Smooth muscle cell (in vitro differentiated cells): ENCODE results near the gene TRABD2B. TPM values are rescaled to one million over a fixed set of nuclear protein-coding genes. Genes with fewer than 3 reads are reported as not detected.

Experiments used
- DNase-seq: peaks from one replicate; lab custom pipeline; 2025; ENCODE audit not compliant: unreplicated experiment; lab: John Stamatoyannopoulos, UW
- H2AFZ ChIP-seq: fragments of 200-600 bp; sonication (generic); 2 replicates; pipeline ENCODE4 v1.6.0; 2016; ENCODE audit warnings: antibody characterized with exemption, low read depth, mild to moderate bottlenecking
- H3F3A ChIP-seq: fragments of 200-600 bp; sonication (generic); 2 replicates; pipeline ENCODE4 v1.6.0; 2017; ENCODE audit warnings: antibody characterized with exemption, low read depth
- H3K27ac ChIP-seq: fragments of 200-600 bp; sonication (generic); 2 replicates; pipeline ENCODE4 v1.5.1; 2016; ENCODE audit warnings: low read depth, mild to moderate bottlenecking
- H3K27me3 ChIP-seq: fragments of 200-600 bp; sonication (generic); 2 replicates; pipeline ENCODE4 v1.6.1; 2016; ENCODE audit warnings: low read depth, mild to moderate bottlenecking
- H3K36me3 ChIP-seq: fragments of 200-600 bp; sonication (generic); 2 replicates; pipeline ENCODE4 v1.5.1; 2016; ENCODE audit warnings: low read depth
- H3K4me1 ChIP-seq: fragments of 200-600 bp; sonication (generic); 2 replicates; pipeline ENCODE4 v1.5.1; 2016; ENCODE audit warnings: low read depth
- H3K4me2 ChIP-seq: fragments of 200-600 bp; sonication (generic); 2 replicates; pipeline ENCODE4 v1.6.0; 2016; ENCODE audit warnings: mild to moderate bottlenecking
- H3K4me3 ChIP-seq: fragments of 200-600 bp; sonication (generic); 2 replicates; pipeline ENCODE4 v1.5.1; 2016; ENCODE audit warnings: mild to moderate bottlenecking
- H3K79me2 ChIP-seq: fragments of 200-600 bp; sonication (generic); 2 replicates; pipeline ENCODE4 v1.6.0; 2016; ENCODE audit warnings: low read depth, mild to moderate bottlenecking
- H3K9ac ChIP-seq: fragments of 200-600 bp; sonication (generic); 2 replicates; pipeline ENCODE4 v1.6.0; 2016; ENCODE audit warnings: low read depth
- H3K9me3 ChIP-seq: fragments of 200-600 bp; sonication (generic); replicated peaks from 2 replicates; pipeline ENCODE4 v1.5.1; 2016; ENCODE audit warnings: low read depth
- H4K20me1 ChIP-seq: fragments of 200-600 bp; sonication (generic); 2 replicates; pipeline ENCODE4 v1.6.0; 2016; ENCODE audit warnings: low read depth
- WGBS: methylation state at CpG from one replicate; pipeline ENCODE4 v1.1.7; 2016; ENCODE audit warnings: low lambda C conversion rate; 5-methylcytosine and 5-hydroxymethylcytosine counted together
- polyA plus RNA-seq: library from polyadenylated mRNA; unstranded; fragments of >200 nt; fragmentation: Nextera tagmentation; extraction: Ambion mirVana; gene quantifications from 2 replicates; pipeline ENCODE4 v1.2.1, GENCODE V29; 2016
- total RNA-seq: library from RNA; depleted of rRNA; stranded (reverse); fragments of >200 nt; gene quantifications from 2 replicates; pipeline ENCODE4 v1.2.3, GENCODE V29; 2014
- TF ChIP-seq, protein P1 (sequence below): fragments of 200-600 bp; sonication (generic); IDR thresholded peaks from 2 replicates; pipeline ENCODE4 v1.5.1; 2017; ENCODE audit warnings: borderline replicate concordance, mild to moderate bottlenecking, antibody characterized with exemption; ENCODE audit not compliant: insufficient read depth, poor library complexity, severe bottlenecking

Gene TRABD2B
- total and polyA plus RNA-seq, 2 experiments from 2014 or later = 0.94 to 4.9 TPM

DNA sequence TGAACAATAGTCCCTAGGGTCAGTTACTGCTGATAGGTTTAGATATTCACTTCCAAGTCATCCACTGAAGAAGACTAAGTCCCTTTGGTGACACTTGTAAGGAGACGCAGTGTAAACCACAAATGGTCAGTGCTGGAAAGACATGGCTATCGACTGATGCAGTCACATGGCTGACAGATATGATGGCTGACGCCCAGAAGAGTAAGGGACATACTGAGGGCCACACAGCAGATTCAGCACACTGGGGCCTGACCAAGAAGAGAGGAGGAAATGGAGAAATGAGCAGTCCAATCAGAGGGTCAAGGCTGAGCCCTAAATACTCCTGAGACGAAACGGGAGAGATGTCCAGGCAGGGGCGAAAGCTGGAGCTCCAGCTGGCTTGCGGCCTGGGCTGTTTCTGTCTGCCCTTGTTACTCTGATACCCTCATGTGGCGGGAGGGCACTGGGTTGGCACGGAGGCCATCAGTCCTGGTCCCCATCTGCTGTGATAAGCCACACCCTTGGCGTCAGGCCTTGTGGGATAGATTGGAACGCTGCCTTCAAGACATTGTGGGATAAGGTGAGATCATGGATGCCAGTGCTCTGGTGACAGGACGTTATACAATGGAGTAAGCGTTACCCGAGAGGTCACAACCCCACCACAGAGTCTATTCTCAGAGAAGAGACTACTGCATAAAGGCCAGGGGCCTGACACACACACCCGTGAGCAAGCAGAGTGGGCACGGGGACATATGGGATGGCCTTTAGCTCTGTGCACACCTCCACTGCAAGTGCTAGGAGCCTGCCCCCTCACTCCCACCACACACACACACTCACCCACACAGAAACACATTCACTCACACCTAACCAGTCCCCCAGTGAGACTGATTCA lies 158.4 kb downstream of the TRABD2B start:
- Histone ChIP-seq H4K20me1 (peaks cover 50% of the 10 kb centered on the region), H3K27me3 (no peaks in the 10 kb centered on the region), H3K36me3 (no peaks in the 10 kb centered on the region), H3K27ac (no peak overlapping the region), H3K79me2 (no peaks in the 10 kb centered on the region), H3K4me2 (no peak overlapping the region), H3K4me1 (no peaks in the 10 kb centered on the region), H3F3A (no peaks in the 10 kb centered on the region), H2AFZ (no peak overlapping the region), H3K4me3 (no peak overlapping the region), H3K9ac (no peak overlapping the region), H3K9me3 (peaks cover 12% of the 10 kb centered on the region)
- no peak for DNase-seq
- 92% methylated on average over 16 of the region's 16 CpGs for WGBS
- TF ChIP-seq, protein P1, sequence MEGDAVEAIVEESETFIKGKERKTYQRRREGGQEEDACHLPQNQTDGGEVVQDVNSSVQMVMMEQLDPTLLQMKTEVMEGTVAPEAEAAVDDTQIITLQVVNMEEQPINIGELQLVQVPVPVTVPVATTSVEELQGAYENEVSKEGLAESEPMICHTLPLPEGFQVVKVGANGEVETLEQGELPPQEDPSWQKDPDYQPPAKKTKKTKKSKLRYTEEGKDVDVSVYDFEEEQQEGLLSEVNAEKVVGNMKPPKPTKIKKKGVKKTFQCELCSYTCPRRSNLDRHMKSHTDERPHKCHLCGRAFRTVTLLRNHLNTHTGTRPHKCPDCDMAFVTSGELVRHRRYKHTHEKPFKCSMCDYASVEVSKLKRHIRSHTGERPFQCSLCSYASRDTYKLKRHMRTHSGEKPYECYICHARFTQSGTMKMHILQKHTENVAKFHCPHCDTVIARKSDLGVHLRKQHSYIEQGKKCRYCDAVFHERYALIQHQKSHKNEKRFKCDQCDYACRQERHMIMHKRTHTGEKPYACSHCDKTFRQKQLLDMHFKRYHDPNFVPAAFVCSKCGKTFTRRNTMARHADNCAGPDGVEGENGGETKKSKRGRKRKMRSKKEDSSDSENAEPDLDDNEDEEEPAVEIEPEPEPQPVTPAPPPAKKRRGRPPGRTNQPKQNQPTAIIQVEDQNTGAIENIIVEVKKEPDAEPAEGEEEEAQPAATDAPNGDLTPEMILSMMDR = no peak

DNA sequence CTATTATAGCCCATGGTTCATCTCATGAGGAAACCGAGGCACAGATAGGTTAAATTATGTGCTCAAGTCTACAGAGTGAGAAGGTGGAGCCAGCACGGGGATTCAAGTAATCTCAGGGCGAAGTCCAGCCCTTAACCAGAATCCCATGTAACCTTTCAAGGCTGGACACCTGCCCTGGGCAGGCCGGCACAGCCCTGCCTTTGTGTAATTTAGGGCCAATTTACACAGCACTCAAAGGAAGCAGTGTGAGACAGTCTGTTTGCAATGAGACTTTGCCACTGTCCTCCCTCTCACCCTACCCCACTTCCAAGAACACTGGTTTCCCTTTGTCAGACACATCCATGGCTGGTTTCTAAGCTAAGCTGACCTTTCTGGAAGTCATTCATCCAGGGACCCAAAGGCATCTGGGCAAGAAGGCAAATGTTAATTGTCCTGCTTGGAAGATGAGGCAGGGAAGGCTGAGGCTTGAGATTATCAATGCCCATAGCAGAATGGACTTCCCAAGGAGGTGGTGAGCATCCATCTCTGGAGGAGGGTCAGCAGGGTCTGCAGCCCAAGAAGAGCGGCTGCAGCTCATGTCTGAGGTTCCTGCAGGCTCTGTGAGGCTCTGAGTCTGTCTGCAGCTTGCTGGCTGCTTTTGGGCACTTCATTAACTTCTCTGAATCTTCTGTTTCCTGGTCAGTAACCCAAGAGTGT lies 159.2 kb downstream of the TRABD2B start:
- TF ChIP-seq, protein P1 = no peak
- no peak overlapping the region for H3K27ac ChIP-seq
- H3K4me2 ChIP-seq = no peak overlapping the region
- peaks cover 12% of the 10 kb centered on the region for H3K9me3 ChIP-seq
- H2AFZ ChIP-seq = no peak overlapping the region
- WGBS = 94% methylated on average over 5 of the region's 5 CpGs
- no peaks in the 10 kb centered on the region for H3K27me3 ChIP-seq
- no peak overlapping the region for H3K4me3 ChIP-seq
- no peaks in the 10 kb centered on the region for H3K4me1 ChIP-seq
- H3K79me2 ChIP-seq = no peaks in the 10 kb centered on the region
- H4K20me1 ChIP-seq = peaks cover 52% of the 10 kb centered on the region
- no peak overlapping the region for H3K9ac ChIP-seq
- DNase-seq = no peak
- H3F3A ChIP-seq = no peaks in the 10 kb centered on the region
- no peaks in the 10 kb centered on the region for H3K36me3 ChIP-seq

DNA sequence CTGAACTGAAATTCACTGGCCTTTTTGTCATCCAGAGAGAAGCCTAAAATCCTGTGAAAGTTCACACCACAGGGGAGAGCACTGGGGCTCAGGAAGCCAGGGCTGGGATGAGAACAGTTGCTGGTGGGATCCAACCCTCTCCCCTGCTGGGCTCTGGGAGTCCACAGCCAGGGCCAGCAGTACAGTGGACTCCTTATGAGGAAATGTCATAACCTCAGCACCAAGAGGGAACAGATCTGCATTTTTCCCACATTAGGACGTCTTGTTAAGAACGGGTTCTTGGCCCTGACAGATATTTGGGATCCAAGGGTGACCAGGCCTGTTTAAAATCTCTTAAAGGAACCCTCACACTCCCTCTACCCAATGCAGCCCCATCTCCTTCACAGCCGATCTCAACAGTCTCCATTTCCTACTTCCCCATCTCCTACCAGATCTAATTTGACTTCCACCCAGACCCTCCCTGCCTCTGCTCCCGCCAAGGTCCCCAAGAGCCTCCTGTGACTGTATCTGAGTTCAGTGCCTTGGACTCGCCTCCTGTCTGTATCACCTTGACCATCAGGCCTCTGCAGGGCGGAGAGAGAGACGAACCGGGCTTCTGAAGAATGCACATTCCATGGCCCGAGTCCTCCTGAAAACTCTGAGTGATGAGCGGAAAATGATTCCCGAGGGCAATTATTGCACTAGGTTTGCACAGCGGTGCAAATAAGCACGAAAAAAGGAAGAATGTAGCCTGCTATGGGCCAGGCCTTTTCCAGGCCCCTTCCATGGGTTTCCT lies 159.9 kb downstream of the TRABD2B start:
- H3K4me3 ChIP-seq = no peak overlapping the region
- H3K79me2 ChIP-seq = no peaks in the 10 kb centered on the region
- H3K9ac ChIP-seq = no peak overlapping the region
- H3K9me3 ChIP-seq = peaks cover 12% of the 10 kb centered on the region
- no peak overlapping the region for H2AFZ ChIP-seq
- no peak for DNase-seq
- H4K20me1 ChIP-seq = peaks cover 52% of the 10 kb centered on the region
- WGBS = 93% methylated on average over 13 of the region's 13 CpGs
- H3K4me1 ChIP-seq = no peaks in the 10 kb centered on the region
- H3F3A ChIP-seq = no peaks in the 10 kb centered on the region
- no peak overlapping the region for H3K27ac ChIP-seq
- TF ChIP-seq, protein P1 = no peak
- no peak overlapping the region for H3K4me2 ChIP-seq
- H3K36me3 ChIP-seq = no peaks in the 10 kb centered on the region
- H3K27me3 ChIP-seq = no peaks in the 10 kb centered on the region
